Peyer's patch (tissue), 4 donors: ENCODE measurements around the gene TSHZ3.

Experiments
- POLR2A ChIP-seq, 2 donors: fragments of 450-650 bp; IDR thresholded peaks; one replicate each; pipeline ENCODE4 v1.5.1; 2017; ENCODE audit warnings: antibody characterized with exemption in 2 of 2, mild to moderate bottlenecking in 2 of 2, moderate library complexity in 2 of 2
- TF ChIP-seq, protein P1 (sequence below), 6 experiments: fragments of 450-650 bp in 4 of 6; fragments of 200-600 bp in 2 of 6; sonication (generic) in 1 of 6; IDR thresholded peaks; one replicate each; pipeline ENCODE4 v1.5.1; 2017 to 2019; ENCODE audit warnings: antibody characterized with exemption in 6 of 6, mild to moderate bottlenecking in 3 of 6, moderate library complexity in 1 of 6

DNA sequence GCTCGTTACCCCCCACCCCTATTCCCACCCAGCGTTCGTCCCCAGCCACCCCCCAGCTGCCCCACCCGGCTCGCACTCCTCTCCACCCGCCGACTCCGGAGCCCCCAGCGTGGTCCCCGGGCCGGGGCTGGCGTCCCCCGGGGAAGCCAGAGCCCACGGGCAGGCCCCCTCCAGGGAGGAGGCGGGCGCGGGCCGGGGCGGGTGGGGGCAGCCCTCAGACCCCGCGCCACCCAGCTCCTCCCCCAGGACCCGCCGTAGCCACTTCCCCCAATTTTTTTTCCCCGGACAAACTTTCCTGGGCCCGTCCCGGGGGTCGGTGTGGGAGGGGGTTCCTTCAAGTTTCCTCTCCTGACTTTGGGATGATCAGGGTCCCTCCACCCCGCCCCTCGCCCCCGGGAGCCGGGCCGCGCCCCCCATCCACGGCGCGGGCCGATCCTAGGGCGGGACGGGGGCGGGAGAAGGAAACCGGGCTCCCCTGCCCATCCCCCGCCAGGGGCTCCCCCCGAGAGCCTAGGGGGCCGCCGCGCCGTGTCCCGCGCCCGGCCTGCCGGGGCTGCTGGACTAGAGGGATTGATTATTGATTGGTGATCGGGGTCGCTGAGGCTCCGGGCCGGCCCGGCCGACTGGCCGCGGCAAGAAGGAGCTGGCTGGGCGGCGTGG, 927 bp upstream of the TSHZ3 start:
- TF ChIP-seq, protein P1, sequence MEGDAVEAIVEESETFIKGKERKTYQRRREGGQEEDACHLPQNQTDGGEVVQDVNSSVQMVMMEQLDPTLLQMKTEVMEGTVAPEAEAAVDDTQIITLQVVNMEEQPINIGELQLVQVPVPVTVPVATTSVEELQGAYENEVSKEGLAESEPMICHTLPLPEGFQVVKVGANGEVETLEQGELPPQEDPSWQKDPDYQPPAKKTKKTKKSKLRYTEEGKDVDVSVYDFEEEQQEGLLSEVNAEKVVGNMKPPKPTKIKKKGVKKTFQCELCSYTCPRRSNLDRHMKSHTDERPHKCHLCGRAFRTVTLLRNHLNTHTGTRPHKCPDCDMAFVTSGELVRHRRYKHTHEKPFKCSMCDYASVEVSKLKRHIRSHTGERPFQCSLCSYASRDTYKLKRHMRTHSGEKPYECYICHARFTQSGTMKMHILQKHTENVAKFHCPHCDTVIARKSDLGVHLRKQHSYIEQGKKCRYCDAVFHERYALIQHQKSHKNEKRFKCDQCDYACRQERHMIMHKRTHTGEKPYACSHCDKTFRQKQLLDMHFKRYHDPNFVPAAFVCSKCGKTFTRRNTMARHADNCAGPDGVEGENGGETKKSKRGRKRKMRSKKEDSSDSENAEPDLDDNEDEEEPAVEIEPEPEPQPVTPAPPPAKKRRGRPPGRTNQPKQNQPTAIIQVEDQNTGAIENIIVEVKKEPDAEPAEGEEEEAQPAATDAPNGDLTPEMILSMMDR (IDR thresholded peaks at IDR 0.05), result no peak
- TF ChIP-seq POLR2A (IDR thresholded peaks at IDR 0.05), result no peak
